B cell (primary cell): ENCODE measurements around the gene POU2AF1.

ENCODE experiments used
- EZH2 ChIP-seq: IDR thresholded peaks from 2 replicates; pipeline ENCODE4 v1.6.1; 2012; ENCODE audit warnings: borderline replicate concordance, low read depth, mild to moderate bottlenecking, moderate library complexity, low read length; ENCODE audit not compliant: insufficient read depth, poor library complexity, severe bottlenecking
- TF ChIP-seq, protein P1 (sequence below): fragments of 200-600 bp; IDR thresholded peaks from one replicate; pipeline ENCODE4 v1.8.0; 2022; ENCODE audit warnings: antibody characterized with exemption, mild to moderate bottlenecking

DNA sequence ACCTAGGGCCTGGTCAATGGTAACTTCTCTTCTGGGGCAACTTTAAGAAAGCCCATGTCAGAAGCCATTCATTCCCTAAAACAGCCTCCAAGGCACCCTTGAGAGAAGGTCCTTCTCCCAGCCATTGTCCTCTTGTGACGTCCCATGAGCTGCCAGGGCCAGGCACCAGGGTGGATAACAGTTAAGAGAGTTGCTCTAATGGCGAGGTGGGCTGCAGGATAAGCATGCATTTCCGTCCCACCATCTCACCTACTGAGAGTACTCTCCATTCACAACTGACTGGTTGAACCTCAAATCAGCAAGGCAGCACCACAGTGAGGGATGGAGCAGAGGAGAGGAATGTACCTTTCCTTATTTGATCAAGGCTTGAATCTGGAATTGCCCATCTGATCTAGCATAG lies 14.6 kb downstream of the POU2AF1 start:
- TF ChIP-seq, protein P1, sequence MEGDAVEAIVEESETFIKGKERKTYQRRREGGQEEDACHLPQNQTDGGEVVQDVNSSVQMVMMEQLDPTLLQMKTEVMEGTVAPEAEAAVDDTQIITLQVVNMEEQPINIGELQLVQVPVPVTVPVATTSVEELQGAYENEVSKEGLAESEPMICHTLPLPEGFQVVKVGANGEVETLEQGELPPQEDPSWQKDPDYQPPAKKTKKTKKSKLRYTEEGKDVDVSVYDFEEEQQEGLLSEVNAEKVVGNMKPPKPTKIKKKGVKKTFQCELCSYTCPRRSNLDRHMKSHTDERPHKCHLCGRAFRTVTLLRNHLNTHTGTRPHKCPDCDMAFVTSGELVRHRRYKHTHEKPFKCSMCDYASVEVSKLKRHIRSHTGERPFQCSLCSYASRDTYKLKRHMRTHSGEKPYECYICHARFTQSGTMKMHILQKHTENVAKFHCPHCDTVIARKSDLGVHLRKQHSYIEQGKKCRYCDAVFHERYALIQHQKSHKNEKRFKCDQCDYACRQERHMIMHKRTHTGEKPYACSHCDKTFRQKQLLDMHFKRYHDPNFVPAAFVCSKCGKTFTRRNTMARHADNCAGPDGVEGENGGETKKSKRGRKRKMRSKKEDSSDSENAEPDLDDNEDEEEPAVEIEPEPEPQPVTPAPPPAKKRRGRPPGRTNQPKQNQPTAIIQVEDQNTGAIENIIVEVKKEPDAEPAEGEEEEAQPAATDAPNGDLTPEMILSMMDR = no peak
- TF ChIP-seq EZH2 = no peak
